ENCODE data around the gene VAMP4. TPM values are rescaled to one million over a fixed set of nuclear protein-coding genes. Genes with fewer than 3 reads are reported as not detected.

The VAMP4 gene
- total RNA-seq, 1 experiment from 2014 or later: 6.3 TPM

DNA sequence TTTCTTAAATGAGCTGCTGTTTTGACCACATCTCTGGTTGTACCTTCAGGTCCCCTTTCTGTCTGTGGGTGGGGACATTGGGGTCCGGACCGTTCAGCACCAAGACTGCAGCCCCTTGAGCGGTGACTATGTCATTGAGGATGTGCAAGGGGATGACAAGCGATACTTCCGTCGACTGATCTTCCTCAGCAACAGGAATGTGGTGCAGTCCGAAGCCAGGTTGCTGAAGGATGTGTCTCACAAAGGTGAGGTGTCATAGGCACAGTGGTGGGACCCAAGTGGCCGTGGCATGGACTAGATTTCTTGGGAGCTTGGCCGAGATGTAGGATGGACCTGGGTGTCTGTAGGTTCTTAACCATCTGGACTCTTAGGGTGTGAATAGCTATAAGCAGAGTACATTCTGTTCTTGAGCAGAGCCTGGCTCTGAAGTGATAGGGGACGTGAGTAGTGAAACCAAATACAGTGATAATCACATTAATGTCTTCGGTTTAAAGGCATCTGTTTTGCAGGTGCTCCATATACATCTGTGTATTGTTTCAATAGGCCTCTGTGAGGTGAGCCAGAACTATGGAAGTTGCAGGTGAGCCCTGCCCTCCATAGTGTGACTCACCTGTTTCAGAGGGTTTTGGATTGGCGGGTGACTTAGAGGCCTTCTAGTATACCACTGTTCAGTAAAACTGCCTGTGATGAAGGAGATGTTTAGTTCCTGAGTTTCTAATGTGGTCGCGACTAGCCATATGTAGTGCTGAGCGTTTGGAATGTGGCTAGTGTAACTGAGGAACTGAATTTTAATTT lies 46.0 kb upstream of the VAMP4 start:
- no peak for DNase-seq (ENCODE audit: low read depth, low spot score)
- H3K27ac ChIP-seq (ENCODE audit: low read depth, low read length): no peak overlapping the region

More for the DNA sequence above, 46.0 kb upstream of the VAMP4 start:
- Histone ChIP-seq H3K9ac (ENCODE audit: low read length) (no peak overlapping the region), H2AFZ (ENCODE audit: low read depth, low read length, poor library complexity, severe bottlenecking) (no peak overlapping the region), H3K4me2 (ENCODE audit: low read length) (no peak overlapping the region), H4K20me1 (ENCODE audit: insufficient read depth) (no peaks in the 10 kb centered on the region), H3K9me2 (ENCODE audit: insufficient read depth) (no peaks in the 10 kb centered on the region), H3K36me3 (ENCODE audit: control insufficient read depth in 1 of 2, insufficient read depth in 2 of 2, low read length in 2 of 2) (peaks cover 42 to 70% of the 10 kb centered on the region in 2 experiments; a peak in 3 of 4 replicates), H3K27me3 (ENCODE audit: insufficient read depth, low read length) (no peaks in the 10 kb centered on the region), H3K4me1 (ENCODE audit: control insufficient read depth in 1 of 2, insufficient read depth in 2 of 2, low read length in 2 of 2) (0 out of 4 replicates have a peak, but pooled peaks cover 0 to under 1% of the 10 kb centered on the region in 2 experiments), H3K9me3 (ENCODE audit: control insufficient read depth in 1 of 2, insufficient read depth in 1 of 2, low read depth in 1 of 2, low read length in 2 of 2) (no peaks in the 10 kb centered on the region), H3K4me3 (replicated peaks in 1 of 2; ENCODE audit: low read depth in 1 of 2, low read length in 2 of 2) (no peak overlapping the region), H3K79me2 (ENCODE audit: insufficient read depth, low read length) (peaks cover 67% of the 10 kb centered on the region)
- RAD21 ChIA-PET (ENCODE audit: low non-redundant PET in 1 of 2, low total read pairs in 2 of 2, uncharacterized antibody in 2 of 2, unreplicated experiment in 2 of 2): no interaction called here
- ATAC-seq: no peak; the same call in 1 of the 2 replicates
- POLR2A ChIA-PET: no interaction called here
- intact Hi-C loops (cut with micrococcal nuclease): no loop called here
- BruUV-seq (replicated peaks): no TSS peak
- CTCF ChIA-PET: no interaction called here
- no peak for TF ChIP-seq EGR1 (IDR thresholded peaks at IDR 0.05; ENCODE audit: low read depth)
- no peak for TF ChIP-seq TCF7L2 (IDR thresholded peaks at IDR 0.05; ENCODE audit: borderline replicate concordance, extremely low read depth, insufficient read depth, insufficient read length)
- no peak for TF ChIP-seq EZH2phosphoT487 (IDR thresholded peaks at IDR 0.05; ENCODE audit: borderline replicate concordance)
- TF ChIP-seq SP1 (IDR thresholded peaks at IDR 0.05; ENCODE audit: low read depth): no peak
- no peak for TF ChIP-seq ELF1 (IDR thresholded peaks at IDR 0.05; ENCODE audit: borderline replicate concordance, low read depth)
- TF ChIP-seq EZH2 (IDR thresholded peaks at IDR 0.05): no peak
- TF ChIP-seq, protein P1, sequence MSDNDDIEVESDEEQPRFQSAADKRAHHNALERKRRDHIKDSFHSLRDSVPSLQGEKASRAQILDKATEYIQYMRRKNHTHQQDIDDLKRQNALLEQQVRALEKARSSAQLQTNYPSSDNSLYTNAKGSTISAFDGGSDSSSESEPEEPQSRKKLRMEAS (IDR thresholded peaks at IDR 0.05): no peak
- TF ChIP-seq, protein P2, sequence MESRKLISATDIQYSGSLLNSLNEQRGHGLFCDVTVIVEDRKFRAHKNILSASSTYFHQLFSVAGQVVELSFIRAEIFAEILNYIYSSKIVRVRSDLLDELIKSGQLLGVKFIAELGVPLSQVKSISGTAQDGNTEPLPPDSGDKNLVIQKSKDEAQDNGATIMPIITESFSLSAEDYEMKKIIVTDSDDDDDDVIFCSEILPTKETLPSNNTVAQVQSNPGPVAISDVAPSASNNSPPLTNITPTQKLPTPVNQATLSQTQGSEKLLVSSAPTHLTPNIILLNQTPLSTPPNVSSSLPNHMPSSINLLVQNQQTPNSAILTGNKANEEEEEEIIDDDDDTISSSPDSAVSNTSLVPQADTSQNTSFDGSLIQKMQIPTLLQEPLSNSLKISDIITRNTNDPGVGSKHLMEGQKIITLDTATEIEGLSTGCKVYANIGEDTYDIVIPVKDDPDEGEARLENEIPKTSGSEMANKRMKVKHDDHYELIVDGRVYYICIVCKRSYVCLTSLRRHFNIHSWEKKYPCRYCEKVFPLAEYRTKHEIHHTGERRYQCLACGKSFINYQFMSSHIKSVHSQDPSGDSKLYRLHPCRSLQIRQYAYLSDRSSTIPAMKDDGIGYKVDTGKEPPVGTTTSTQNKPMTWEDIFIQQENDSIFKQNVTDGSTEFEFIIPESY (IDR thresholded peaks at IDR 0.05; ENCODE audit: extremely low read depth, insufficient replicate concordance, low read length): no peak
- TF ChIP-seq JUND (IDR thresholded peaks at IDR 0.05): no peak
- TF ChIP-seq, protein P3, sequence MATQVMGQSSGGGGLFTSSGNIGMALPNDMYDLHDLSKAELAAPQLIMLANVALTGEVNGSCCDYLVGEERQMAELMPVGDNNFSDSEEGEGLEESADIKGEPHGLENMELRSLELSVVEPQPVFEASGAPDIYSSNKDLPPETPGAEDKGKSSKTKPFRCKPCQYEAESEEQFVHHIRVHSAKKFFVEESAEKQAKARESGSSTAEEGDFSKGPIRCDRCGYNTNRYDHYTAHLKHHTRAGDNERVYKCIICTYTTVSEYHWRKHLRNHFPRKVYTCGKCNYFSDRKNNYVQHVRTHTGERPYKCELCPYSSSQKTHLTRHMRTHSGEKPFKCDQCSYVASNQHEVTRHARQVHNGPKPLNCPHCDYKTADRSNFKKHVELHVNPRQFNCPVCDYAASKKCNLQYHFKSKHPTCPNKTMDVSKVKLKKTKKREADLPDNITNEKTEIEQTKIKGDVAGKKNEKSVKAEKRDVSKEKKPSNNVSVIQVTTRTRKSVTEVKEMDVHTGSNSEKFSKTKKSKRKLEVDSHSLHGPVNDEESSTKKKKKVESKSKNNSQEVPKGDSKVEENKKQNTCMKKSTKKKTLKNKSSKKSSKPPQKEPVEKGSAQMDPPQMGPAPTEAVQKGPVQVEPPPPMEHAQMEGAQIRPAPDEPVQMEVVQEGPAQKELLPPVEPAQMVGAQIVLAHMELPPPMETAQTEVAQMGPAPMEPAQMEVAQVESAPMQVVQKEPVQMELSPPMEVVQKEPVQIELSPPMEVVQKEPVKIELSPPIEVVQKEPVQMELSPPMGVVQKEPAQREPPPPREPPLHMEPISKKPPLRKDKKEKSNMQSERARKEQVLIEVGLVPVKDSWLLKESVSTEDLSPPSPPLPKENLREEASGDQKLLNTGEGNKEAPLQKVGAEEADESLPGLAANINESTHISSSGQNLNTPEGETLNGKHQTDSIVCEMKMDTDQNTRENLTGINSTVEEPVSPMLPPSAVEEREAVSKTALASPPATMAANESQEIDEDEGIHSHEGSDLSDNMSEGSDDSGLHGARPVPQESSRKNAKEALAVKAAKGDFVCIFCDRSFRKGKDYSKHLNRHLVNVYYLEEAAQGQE (IDR thresholded peaks at IDR 0.05; ENCODE audit: low read depth): no peak
- TF ChIP-seq, protein P4, sequence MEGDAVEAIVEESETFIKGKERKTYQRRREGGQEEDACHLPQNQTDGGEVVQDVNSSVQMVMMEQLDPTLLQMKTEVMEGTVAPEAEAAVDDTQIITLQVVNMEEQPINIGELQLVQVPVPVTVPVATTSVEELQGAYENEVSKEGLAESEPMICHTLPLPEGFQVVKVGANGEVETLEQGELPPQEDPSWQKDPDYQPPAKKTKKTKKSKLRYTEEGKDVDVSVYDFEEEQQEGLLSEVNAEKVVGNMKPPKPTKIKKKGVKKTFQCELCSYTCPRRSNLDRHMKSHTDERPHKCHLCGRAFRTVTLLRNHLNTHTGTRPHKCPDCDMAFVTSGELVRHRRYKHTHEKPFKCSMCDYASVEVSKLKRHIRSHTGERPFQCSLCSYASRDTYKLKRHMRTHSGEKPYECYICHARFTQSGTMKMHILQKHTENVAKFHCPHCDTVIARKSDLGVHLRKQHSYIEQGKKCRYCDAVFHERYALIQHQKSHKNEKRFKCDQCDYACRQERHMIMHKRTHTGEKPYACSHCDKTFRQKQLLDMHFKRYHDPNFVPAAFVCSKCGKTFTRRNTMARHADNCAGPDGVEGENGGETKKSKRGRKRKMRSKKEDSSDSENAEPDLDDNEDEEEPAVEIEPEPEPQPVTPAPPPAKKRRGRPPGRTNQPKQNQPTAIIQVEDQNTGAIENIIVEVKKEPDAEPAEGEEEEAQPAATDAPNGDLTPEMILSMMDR (IDR thresholded peaks at IDR 0.05 in 2 of 3, conservative IDR thresholded peaks at IDR 0.05 in 1 of 3; ENCODE audit: borderline replicate concordance in 1 of 3, insufficient read depth in 1 of 3, low read depth in 2 of 3, low read length in 2 of 3): no peak
- no peak for TF ChIP-seq ZFX (IDR thresholded peaks at IDR 0.05)
- no peak for TF ChIP-seq FOSL1 (IDR thresholded peaks at IDR 0.05; ENCODE audit: low read depth)
- no peak for TF ChIP-seq SIN3A (IDR thresholded peaks at IDR 0.05; ENCODE audit: low read depth)
- TF ChIP-seq CEBPB (IDR thresholded peaks at IDR 0.05; ENCODE audit: low read depth): no peak
- no peak for TF ChIP-seq ZNF274 (IDR thresholded peaks at IDR 0.05; ENCODE audit: low read depth, low read length)

All from HCT116 (cell line).